NB4 (cell line): Measurements from ENCODE around the gene TMEM156.

Experiments
- POLR2A ChIP-seq: IDR thresholded peaks from 2 replicates; pipeline ENCODE4 v1.6.1; 2011; ENCODE audit warnings: mild to moderate bottlenecking; ENCODE audit not compliant: insufficient read length; ENCODE audit errors: extremely low read depth
- TF ChIP-seq, protein P1 (sequence below): IDR thresholded peaks from one replicate; pipeline ENCODE4 v1.5.1; 2012; ENCODE audit warnings: low read depth, low read length
- TF ChIP-seq, protein P2 (sequence below): IDR thresholded peaks from 2 replicates; pipeline ENCODE4 v1.6.1; 2011; ENCODE audit warnings: low read depth, low read length

DNA sequence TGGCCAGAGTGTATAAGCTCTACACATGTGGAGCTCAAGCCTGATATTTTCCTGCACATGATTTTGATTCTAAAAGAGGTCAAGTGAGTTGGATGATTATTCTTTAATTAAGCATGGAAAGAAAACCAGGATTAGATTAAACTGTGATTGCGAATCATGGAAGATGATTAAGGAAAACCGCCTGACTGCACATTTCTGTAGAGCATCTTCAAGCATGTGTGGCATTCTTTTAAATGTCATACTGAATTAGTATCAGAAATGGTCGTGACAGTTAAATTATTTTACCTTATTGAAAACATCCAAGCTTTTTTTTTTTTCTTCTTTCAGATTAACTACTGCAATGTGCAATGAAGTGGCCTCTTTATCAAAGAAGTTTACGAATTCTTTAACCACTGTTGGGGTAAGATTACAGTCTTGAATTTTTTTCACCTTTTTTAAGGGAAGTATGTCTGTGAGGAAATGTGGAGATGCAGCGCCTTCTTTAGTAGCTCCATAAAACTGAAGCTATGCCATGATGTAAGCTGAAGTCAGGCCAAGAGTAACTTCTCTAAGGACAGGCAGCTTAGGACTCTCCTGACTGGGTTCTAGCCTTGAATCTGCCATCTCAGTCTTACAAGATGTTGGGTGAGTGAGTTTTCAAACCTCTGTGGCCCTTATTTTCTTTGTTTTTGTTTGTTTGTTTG is 96.7 kb downstream of the TMEM156 start:
- no peak for TF ChIP-seq POLR2A
- TF ChIP-seq, protein P1, sequence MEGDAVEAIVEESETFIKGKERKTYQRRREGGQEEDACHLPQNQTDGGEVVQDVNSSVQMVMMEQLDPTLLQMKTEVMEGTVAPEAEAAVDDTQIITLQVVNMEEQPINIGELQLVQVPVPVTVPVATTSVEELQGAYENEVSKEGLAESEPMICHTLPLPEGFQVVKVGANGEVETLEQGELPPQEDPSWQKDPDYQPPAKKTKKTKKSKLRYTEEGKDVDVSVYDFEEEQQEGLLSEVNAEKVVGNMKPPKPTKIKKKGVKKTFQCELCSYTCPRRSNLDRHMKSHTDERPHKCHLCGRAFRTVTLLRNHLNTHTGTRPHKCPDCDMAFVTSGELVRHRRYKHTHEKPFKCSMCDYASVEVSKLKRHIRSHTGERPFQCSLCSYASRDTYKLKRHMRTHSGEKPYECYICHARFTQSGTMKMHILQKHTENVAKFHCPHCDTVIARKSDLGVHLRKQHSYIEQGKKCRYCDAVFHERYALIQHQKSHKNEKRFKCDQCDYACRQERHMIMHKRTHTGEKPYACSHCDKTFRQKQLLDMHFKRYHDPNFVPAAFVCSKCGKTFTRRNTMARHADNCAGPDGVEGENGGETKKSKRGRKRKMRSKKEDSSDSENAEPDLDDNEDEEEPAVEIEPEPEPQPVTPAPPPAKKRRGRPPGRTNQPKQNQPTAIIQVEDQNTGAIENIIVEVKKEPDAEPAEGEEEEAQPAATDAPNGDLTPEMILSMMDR, result no peak
- TF ChIP-seq, protein P2, sequence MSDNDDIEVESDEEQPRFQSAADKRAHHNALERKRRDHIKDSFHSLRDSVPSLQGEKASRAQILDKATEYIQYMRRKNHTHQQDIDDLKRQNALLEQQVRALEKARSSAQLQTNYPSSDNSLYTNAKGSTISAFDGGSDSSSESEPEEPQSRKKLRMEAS, result no peak
